Measurements from ENCODE around the gene CAMTA1. TPM values are rescaled to one million over a fixed set of nuclear protein-coding genes. Genes with fewer than 3 reads are reported as not detected.

CAMTA1 gene
- total and polyA plus RNA-seq, 12 donors: 123 to 265 (median 142) TPM

DNA sequence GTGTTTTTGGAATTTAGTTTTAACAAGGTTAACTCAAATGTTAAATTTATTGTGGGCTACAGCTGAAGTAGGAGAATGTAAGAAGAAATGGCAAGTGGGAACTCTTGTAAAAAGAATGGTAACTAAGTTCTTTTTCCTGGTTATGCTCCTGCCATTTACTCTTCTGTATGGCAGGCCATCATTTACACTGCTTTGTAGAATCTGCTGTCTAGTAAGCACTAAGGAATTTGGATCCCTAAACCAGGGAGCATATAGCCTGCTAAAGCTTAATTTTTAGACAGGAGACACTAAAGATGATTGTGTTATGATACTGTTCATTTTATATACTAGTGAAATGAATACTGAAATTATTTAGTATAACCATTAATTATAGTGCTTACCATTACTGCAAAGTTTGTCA, 85.3 kb downstream of the CAMTA1 start:
- Histone ChIP-seq H3K36me3 (peaks cover 0 to 25% (median 0%) of the 10 kb centered on the region in 9 donors), H3K4me3 (no peak overlapping the region), H3K27me3 (no peaks in the 10 kb centered on the region), H3K27ac (no peak overlapping the region), H3K4me1 (peaks cover 0 to 47% (median 19%) of the 10 kb centered on the region in 9 donors), H3K9me3 (no peaks in the 10 kb centered on the region)
- intact Hi-C loops (cut with DNase I): no loop called here
- DNase-seq (no peak), ATAC-seq (no peak)
- no peak for TF ChIP-seq CTCF (IDR thresholded peaks at IDR 0.05)

GRCh38 chr1:6871300-6871972, 86.2 kb downstream of the CAMTA1 start:
- 94% methylated on average over 3 of the region's 3 CpGs for WGBS, 2 donors
- no peak for DNase-seq
- no peak for TF ChIP-seq CTCF (IDR thresholded peaks at IDR 0.05)
- H3K36me3 ChIP-seq: peaks cover 0 to 25% (median 0%) of the 10 kb centered on the region in 9 donors
- H3K27ac ChIP-seq: no peak overlapping the region
- H3K4me3 ChIP-seq: no peak overlapping the region
- no peaks in the 10 kb centered on the region for H3K9me3 ChIP-seq
- H3K4me1 ChIP-seq: peaks cover 0 to 44% (median 19%) of the 10 kb centered on the region in 9 donors
- intact Hi-C loops (cut with DNase I): no loop called here
- ATAC-seq: no peak
- H3K27me3 ChIP-seq: no peaks in the 10 kb centered on the region

GRCh38 chr1:6872573-6873261, 87.5 kb downstream of the CAMTA1 start:
- Histone ChIP-seq H3K27ac (no peak overlapping the region), H3K27me3 (no peaks in the 10 kb centered on the region), H3K9me3 (no peaks in the 10 kb centered on the region), H3K4me1 (peaks cover 0 to 32% (median 19%) of the 10 kb centered on the region in 9 donors), H3K4me3 (no peak overlapping the region), H3K36me3 (peaks cover 0 to 30% (median 0%) of the 10 kb centered on the region in 9 donors)
- WGBS, 2 donors: 95 to 97% methylated on average over 5 of the region's 5 CpGs
- TF ChIP-seq CTCF (IDR thresholded peaks at IDR 0.05): no peak
- intact Hi-C loops (cut with DNase I): no loop called here
- ATAC-seq (no peak), DNase-seq (no peak)

DNA sequence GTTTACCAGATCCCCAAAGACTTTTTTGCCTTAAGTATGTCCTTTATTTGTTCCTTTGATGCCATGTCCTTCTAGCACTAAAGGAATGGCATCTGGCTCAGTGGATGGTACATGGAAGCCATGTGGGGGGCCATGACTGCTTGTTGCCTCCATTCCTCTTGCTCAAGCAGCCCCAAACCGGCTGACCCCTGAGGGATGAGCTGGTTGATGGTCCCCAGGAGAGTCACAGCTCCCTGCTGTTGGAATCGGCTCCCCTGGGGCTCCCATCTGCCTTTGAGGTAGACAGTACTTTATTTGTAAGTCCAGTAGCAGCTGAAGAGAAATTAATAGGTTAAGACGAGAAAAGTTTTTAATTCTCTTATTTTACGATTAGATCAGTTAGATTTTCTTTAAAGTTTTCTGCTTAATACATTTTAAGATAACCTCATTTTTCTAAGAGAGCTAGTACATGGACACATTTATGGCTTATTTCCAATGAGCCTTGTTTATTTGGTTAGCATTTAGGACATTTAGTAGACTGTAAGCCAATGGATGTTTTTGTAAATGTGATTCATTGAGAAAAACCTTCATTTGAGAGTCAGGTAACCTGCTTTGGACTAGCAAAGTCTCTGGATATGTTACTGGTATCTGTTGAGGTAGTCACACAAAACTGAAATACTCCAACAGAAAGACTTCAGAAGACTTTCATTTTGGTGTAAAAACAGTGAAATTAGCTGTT, 88.2 kb downstream of the CAMTA1 start:
- Histone ChIP-seq H3K4me1 (peaks cover 0 to 29% (median 14%) of the 10 kb centered on the region in 9 donors), H3K27ac (no peak overlapping the region), H3K36me3 (peaks cover 0 to 36% (median 0%) of the 10 kb centered on the region in 9 donors), H3K9me3 (no peaks in the 10 kb centered on the region), H3K4me3 (no peak overlapping the region), H3K27me3 (no peaks in the 10 kb centered on the region)
- ATAC-seq (no peak), DNase-seq (no peak)
- WGBS, 2 donors: 78% methylated on average over 4 of the region's 4 CpGs
- intact Hi-C loops (cut with DNase I): no loop called here
- TF ChIP-seq CTCF (IDR thresholded peaks at IDR 0.05): no peak
